ENCODE measurements around the gene CPTP.

DNA sequence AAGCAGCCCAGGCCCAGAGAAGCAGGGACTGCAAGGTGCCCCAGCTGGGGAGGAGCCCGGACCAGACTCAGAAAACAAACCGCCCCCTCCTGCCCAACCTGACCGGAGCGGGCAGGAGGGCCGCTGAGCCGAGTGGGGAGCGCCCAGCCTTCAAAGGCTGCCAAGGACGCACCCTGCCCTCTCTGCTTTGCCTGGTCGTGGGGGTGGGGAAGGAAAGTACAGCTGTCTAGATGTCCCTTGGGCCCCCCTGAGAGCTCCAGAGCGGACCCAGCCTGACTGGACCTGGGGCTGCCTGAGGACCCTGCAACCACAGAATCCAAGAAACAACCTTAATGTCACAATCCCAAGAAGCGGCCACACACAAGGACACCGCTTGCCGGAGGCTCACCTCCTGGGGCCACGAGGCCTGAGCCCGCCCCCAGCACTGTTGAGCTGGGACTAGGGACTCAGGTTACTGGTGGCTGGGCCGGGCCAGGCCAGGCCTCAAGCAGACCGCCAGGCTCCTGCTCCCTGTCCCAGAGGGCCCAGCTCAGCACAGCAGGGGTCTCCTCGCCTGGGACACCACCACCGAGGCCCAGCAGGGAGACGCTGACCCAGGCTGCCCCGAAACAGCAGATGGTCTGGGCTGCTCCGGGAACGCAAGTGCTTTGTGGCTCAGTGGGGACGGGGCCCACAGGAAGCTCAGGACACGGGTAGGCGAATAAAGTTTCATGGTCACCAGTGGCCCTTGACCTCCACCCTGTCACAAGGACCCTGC is 23.2 kb downstream of the CPTP start:
- TF ChIP-seq, protein P1, sequence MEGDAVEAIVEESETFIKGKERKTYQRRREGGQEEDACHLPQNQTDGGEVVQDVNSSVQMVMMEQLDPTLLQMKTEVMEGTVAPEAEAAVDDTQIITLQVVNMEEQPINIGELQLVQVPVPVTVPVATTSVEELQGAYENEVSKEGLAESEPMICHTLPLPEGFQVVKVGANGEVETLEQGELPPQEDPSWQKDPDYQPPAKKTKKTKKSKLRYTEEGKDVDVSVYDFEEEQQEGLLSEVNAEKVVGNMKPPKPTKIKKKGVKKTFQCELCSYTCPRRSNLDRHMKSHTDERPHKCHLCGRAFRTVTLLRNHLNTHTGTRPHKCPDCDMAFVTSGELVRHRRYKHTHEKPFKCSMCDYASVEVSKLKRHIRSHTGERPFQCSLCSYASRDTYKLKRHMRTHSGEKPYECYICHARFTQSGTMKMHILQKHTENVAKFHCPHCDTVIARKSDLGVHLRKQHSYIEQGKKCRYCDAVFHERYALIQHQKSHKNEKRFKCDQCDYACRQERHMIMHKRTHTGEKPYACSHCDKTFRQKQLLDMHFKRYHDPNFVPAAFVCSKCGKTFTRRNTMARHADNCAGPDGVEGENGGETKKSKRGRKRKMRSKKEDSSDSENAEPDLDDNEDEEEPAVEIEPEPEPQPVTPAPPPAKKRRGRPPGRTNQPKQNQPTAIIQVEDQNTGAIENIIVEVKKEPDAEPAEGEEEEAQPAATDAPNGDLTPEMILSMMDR (IDR thresholded peaks at IDR 0.05) = no peak
- no peak for TF ChIP-seq POLR2A (IDR thresholded peaks at IDR 0.05)

All from prostate gland (tissue), 2 donors.